Activated CD4-positive, alpha-beta memory T cell treated with anti-CD3 and anti-CD28 coated beads, Interleukin-2, amount 10 ng/mL, durations not matched to agents 7 days and 5 days (primary cell): Measurements from ENCODE around the gene ATXN10. TPM values are rescaled to one million over a fixed set of nuclear protein-coding genes. Genes with fewer than 3 reads are reported as not detected.

Source experiments
- CTCF ChIA-PET: fragments of 350-600 bp; sonication (Branson Sonifier 250); formaldehyde crosslinking; loops from one replicate; lab custom pipeline; 2021; ENCODE audit warnings: antibody characterized with exemption, inconsistent platforms; lab: Charles Lee
- POLR2A ChIA-PET: fragments of 350-600 bp; sonication (Branson Sonifier 250); formaldehyde crosslinking; loops from one replicate; lab custom pipeline; 2021; ENCODE audit warnings: antibody characterized with exemption; lab: Charles Lee
- DNase-seq: peaks from one replicate; pipeline ENCODE4 v3.0.0-alpha.2; 2020
- H3K27ac Mint-ChIP-seq: one replicate; pipeline ENCODE4 v1.8.0; 2021; ENCODE audit warnings: mild to moderate bottlenecking, mixed read lengths
- H3K27me3 Mint-ChIP-seq: one replicate; pipeline ENCODE4 v1.8.0; 2021; ENCODE audit warnings: mixed read lengths
- H3K36me3 Mint-ChIP-seq: one replicate; pipeline ENCODE4 v1.8.0; 2021; ENCODE audit warnings: low read depth, mixed read lengths
- H3K4me1 Mint-ChIP-seq: one replicate; pipeline ENCODE4 v1.8.0; 2021; ENCODE audit warnings: mixed read lengths
- H3K4me3 Mint-ChIP-seq: one replicate; pipeline ENCODE4 v1.8.0; 2021; ENCODE audit warnings: mild to moderate bottlenecking, mixed read lengths
- H3K9me3 Mint-ChIP-seq: one replicate; pipeline ENCODE4 v1.8.0; 2021; ENCODE audit warnings: mixed read lengths
- total RNA-seq, 2 experiments: library from RNA; stranded (reverse); gene quantifications; one replicate each; pipeline ENCODE4 v1.2.3, GENCODE V29; 2021

ATXN10 gene
- total RNA-seq, 2 experiments from 2014 or later: 84.5 to 92.6 TPM

GRCh38 chr22:45636683-45637082, 35.0 kb upstream of the ATXN10 start:
- ChIA-PET CTCF (no interaction called here), POLR2A (no interaction called here)
- Mint-ChIP-seq H3K4me3 (no peak overlapping the region), H3K9me3 (no peaks in the 10 kb centered on the region), H3K27ac (no peak overlapping the region), H3K4me1 (peaks cover 30% of the 10 kb centered on the region), H3K27me3 (peaks cover 59% of the 10 kb centered on the region), H3K36me3 (no peaks in the 10 kb centered on the region)
- no peak for DNase-seq

DNA sequence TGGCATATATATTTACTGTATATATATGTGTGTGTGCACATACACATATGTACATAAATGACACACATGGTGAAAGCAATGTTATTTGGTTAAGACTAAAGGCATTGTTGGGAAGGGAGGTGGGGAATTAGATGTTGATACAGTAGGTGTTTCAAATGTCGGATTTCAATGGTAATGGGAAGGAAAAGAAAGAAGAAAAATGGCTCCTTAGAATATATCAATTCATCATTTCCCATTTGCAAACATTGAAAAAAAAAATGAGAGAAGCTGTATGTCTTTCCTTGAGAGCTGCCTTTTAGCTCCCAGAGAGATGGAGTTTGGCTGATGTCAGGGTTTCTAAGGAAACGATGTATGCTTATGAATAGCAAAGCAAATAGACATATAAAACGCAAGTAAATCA, 33.4 kb upstream of the ATXN10 start:
- Mint-ChIP-seq H3K4me3 (no peak overlapping the region), H3K27me3 (peaks cover 52% of the 10 kb centered on the region), H3K9me3 (no peaks in the 10 kb centered on the region), H3K36me3 (no peaks in the 10 kb centered on the region), H3K27ac (no peak overlapping the region), H3K4me1 (peaks cover 43% of the 10 kb centered on the region)
- DNase-seq: no peak
- ChIA-PET POLR2A (no interaction called here), CTCF (interaction anchor here (0.8 kb wide), 1 partner anchor 61 kb away, joined by 3 read pairs; no protein-coding TSS in a partner anchor)

DNA sequence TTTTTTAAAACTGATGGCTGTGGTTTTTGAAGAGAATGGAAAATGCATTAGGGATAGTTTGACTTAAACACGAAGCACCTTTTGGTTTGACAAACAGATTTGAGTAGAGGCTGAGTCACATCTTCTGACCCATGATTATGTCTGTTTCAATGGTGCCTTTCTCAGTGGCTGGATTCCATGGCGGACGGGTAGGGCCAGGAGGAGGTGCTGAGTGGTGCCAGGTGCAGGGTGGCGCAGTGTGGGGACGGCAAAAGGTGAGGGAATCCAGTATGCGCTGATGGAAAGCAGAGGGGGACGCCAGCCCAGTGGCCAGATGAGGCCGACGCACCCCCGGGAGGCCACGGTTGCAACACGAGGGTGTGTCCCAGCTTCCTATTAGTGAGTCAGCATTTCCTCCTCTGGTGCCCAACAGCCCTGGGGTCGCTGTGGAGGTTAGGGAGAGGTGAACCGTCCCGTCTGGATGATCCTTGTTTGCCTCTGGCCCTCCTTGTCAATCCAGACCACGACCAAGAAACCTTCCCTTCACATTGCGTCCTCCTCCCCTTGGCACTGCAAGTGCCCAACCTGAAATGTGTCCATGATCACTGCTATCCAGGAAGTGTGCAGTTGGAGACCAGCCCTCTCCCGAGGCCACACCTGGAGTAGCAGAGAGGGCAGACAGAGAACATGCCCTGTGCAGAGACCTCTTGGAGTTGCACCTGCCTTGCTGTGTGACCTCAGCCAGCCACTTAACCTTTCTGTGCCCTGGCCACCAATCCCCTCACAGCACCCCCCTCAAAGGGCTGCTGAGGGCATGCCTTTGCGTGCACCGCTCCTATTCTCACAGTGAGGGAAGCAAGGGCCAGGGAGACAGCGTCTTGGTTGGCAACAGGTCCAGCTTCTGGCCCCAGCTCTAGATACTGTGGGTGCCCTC, 32.5 kb upstream of the ATXN10 start:
- Mint-ChIP-seq H3K36me3 (no peaks in the 10 kb centered on the region), H3K27ac (peak overlapping the region; percentile 81), H3K27me3 (peaks cover 43% of the 10 kb centered on the region)

GRCh38 chr22:45639747-45640102, 31.9 kb upstream of the ATXN10 start:
- H3K27ac Mint-ChIP-seq: peak overlapping the region; percentile 81
- H3K9me3 Mint-ChIP-seq: no peaks in the 10 kb centered on the region
- DNase-seq: peak; percentile 41
- H3K4me3 Mint-ChIP-seq: peak overlapping the region; percentile 43
- ChIA-PET CTCF (no interaction called here), POLR2A (interaction anchor here (0.8 to 1.3 kb wide), 3 partner anchors 20 to 32 kb away, joined by 3 to 5 read pairs (median 3); partner anchors contain the start of gene ATXN10)
- H3K36me3 Mint-ChIP-seq: no peaks in the 10 kb centered on the region
- peaks cover 39% of the 10 kb centered on the region for H3K27me3 Mint-ChIP-seq
- H3K4me1 Mint-ChIP-seq: peaks cover 45% of the 10 kb centered on the region

More for the DNA sequence above, 32.5 kb upstream of the ATXN10 start:
- DNase-seq: peak; percentile 40
- Mint-ChIP-seq H3K4me1 (peaks cover 44% of the 10 kb centered on the region), H3K9me3 (no peaks in the 10 kb centered on the region), H3K4me3 (peak overlapping the region; percentile 23)
- ChIA-PET CTCF (no interaction called here), POLR2A (interaction anchor here (0.8 to 1.3 kb wide), 2 partner anchors 19 to 32 kb away, joined by 3 to 5 read pairs; partner anchors contain the start of gene ATXN10)

DNA sequence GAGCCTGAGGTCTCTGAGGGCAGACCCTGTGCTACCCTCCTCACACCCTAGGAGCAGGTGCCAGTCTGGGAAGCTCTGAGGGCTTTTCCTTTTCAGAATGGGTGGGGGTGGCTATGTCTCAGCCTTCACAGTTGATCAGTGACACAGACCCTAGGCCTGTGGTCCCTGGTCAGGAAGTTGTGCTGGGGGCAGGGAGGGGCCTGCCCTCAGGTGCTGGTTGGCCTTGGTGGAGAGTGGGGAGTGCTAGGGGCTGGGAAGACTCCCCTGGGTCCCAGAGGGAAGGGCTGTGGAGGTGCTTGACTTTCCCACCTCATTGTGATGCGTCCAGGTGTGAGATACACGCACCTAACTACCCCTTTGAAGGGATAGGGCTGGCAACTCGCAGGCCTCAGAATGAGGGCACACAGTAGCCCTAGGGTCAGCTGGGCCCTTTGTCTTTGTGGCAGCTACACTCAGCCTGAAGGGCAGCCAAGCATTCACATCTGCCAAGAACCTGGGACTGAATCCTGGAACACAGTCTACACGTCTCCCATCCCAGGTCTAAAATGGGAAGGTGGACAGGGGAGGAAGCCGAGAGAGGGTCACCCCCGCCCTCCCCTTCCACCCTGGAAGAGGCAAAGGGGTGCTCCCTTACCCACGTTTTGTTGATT, 31.2 kb upstream of the ATXN10 start:
- POLR2A ChIA-PET: interaction anchor here (1.0 to 1.3 kb wide), 2 partner anchors 31 to 32 kb away, joined by 3 to 5 read pairs; partner anchors contain the start of gene ATXN10
- CTCF ChIA-PET: no interaction called here
- Mint-ChIP-seq H3K27me3 (peaks cover 40% of the 10 kb centered on the region), H3K36me3 (no peaks in the 10 kb centered on the region), H3K9me3 (no peaks in the 10 kb centered on the region), H3K4me1 (peaks cover 51% of the 10 kb centered on the region), H3K27ac (peak overlapping the region; percentile 81), H3K4me3 (no peak overlapping the region)
- DNase-seq: peak; percentile 31

- peaks cover 43% of the 10 kb centered on the region for H3K27me3 Mint-ChIP-seq
- no peaks in the 10 kb centered on the region for H3K9me3 Mint-ChIP-seq
- peaks cover 55% of the 10 kb centered on the region for H3K4me1 Mint-ChIP-seq
Observed at GRCh38 chr22:45640941-45641621, 30.6 kb upstream of the ATXN10 start.

GRCh38 chr22:45642986-45643385, 28.6 kb upstream of the ATXN10 start:
- ChIA-PET CTCF (interaction anchor here (0.6 to 1.4 kb wide), 4 partner anchors 9 to 711 kb away, joined by 3 to 4 read pairs (median 3); no protein-coding TSS in a partner anchor), POLR2A (interaction anchor here (0.8 kb wide), 1 partner anchor 28 kb away, joined by 3 read pairs; the partner anchor contains the start of gene ATXN10)
- H3K4me1 Mint-ChIP-seq: peaks cover 63% of the 10 kb centered on the region
- DNase-seq: no peak
- H3K36me3 Mint-ChIP-seq: no peaks in the 10 kb centered on the region
- peaks cover 42% of the 10 kb centered on the region for H3K27me3 Mint-ChIP-seq
- peak overlapping the region; percentile 47 for H3K27ac Mint-ChIP-seq
- H3K4me3 Mint-ChIP-seq: no peak overlapping the region
- no peaks in the 10 kb centered on the region for H3K9me3 Mint-ChIP-seq

More at GRCh38 chr22:45640941-45641621, 30.6 kb upstream of the ATXN10 start:
- H3K4me3 Mint-ChIP-seq: no peak overlapping the region
- ChIA-PET POLR2A (no interaction called here), CTCF (no interaction called here)
- no peak for DNase-seq
- no peaks in the 10 kb centered on the region for H3K36me3 Mint-ChIP-seq
- H3K27ac Mint-ChIP-seq: no peak overlapping the region

GRCh38 chr22:45644714-45645113, 26.9 kb upstream of the ATXN10 start:
- no peak for DNase-seq
- ChIA-PET POLR2A (no interaction called here), CTCF (interaction anchor here (0.8 to 2.1 kb wide), 9 partner anchors 10 to 325 kb away, joined by 3 to 11 read pairs (median 4); no protein-coding TSS in a partner anchor)
- H3K36me3 Mint-ChIP-seq: no peaks in the 10 kb centered on the region
- H3K27me3 Mint-ChIP-seq: peaks cover 31% of the 10 kb centered on the region
- no peaks in the 10 kb centered on the region for H3K9me3 Mint-ChIP-seq
- no peak overlapping the region for H3K4me3 Mint-ChIP-seq
- no peak overlapping the region for H3K27ac Mint-ChIP-seq
- peaks cover 52% of the 10 kb centered on the region for H3K4me1 Mint-ChIP-seq

DNA sequence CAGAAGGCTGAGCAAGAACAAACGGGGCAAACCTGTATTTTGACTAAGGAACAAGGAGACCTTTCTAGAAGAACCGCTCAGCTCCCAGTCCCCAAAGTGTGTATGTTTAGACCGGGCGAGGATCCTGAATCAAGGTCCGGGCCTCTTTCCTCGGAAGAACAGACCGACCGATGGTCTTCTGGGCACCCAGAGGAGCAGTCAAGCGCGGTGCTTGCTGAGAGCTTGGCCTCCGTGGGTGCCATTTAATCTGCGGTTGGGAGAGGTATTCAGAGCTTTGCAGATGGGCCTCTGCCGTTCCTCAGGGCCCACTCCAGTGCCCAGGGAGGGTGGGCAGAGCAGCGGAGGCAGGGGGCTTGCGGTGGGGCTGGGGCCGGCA, 26.5 kb upstream of the ATXN10 start:
- Mint-ChIP-seq H3K36me3 (no peaks in the 10 kb centered on the region), H3K27ac (no peak overlapping the region), H3K4me1 (peaks cover 48% of the 10 kb centered on the region), H3K27me3 (peaks cover 29% of the 10 kb centered on the region), H3K9me3 (no peaks in the 10 kb centered on the region), H3K4me3 (no peak overlapping the region)
- ChIA-PET POLR2A (no interaction called here), CTCF (interaction anchor here (0.8 to 2.1 kb wide), 9 partner anchors 10 to 324 kb away, joined by 3 to 11 read pairs (median 4); no protein-coding TSS in a partner anchor)
- no peak for DNase-seq

GRCh38 chr22:45645526-45646414, 25.9 kb upstream of the ATXN10 start:
- no peaks in the 10 kb centered on the region for H3K9me3 Mint-ChIP-seq
- H3K4me1 Mint-ChIP-seq: peaks cover 41% of the 10 kb centered on the region
- CTCF ChIA-PET: interaction anchor here (0.6 to 2.1 kb wide), 12 partner anchors 11 to 373 kb away, joined by 3 to 11 read pairs (median 4); no protein-coding TSS in a partner anchor
- peaks cover 33% of the 10 kb centered on the region for H3K27me3 Mint-ChIP-seq
- H3K4me3 Mint-ChIP-seq: no peak overlapping the region
- DNase-seq: peak; percentile 82
- H3K27ac Mint-ChIP-seq: no peak overlapping the region
- H3K36me3 Mint-ChIP-seq: no peaks in the 10 kb centered on the region
- POLR2A ChIA-PET: no interaction called here

DNA sequence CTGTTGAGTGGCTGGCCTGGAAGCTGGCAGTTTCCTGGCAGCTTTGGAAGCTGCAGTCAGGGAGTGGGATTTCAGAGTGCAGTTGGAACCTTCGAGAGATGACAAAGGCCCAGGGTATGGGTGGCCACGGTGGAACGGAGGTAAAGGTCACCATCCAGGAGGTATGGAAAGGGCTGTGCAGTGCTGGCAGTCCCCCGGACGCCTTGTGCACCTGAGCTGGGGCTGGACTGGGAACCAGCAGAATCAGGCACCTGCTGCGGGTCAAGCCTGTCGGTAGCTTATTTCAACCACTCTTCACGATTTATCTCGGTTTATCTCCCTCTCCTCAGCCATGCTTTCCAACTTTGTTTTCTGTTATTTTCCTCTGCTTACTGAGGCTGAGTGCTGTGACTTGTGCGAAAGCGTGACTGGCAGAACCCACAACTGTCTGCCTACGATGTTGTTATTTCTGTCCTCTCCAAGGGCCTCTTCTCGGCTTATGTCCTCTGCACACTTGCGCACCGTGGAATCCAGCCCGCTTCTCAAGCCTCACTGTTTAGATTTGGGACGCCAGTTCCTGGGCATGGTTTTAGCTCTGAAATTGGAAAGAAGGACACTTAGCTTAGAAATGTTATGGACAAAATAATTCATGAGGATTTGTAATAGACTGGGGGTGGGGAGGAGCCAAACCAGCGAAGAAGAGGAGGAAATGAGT, 24.0 kb upstream of the ATXN10 start:
- POLR2A ChIA-PET: no interaction called here
- DNase-seq: no peak
- Mint-ChIP-seq H3K4me1 (peaks cover 31% of the 10 kb centered on the region), H3K36me3 (no peaks in the 10 kb centered on the region), H3K27ac (no peak overlapping the region), H3K4me3 (no peak overlapping the region), H3K27me3 (peaks cover 32% of the 10 kb centered on the region), H3K9me3 (no peaks in the 10 kb centered on the region)
- CTCF ChIA-PET: interaction anchor here (0.5 to 1.5 kb wide), 4 partner anchors 9 to 217 kb away, joined by 3 to 8 read pairs (median 5); no protein-coding TSS in a partner anchor
